Measurements from ENCODE around the gene ZRANB2.

Gene ZRANB2

DNA sequence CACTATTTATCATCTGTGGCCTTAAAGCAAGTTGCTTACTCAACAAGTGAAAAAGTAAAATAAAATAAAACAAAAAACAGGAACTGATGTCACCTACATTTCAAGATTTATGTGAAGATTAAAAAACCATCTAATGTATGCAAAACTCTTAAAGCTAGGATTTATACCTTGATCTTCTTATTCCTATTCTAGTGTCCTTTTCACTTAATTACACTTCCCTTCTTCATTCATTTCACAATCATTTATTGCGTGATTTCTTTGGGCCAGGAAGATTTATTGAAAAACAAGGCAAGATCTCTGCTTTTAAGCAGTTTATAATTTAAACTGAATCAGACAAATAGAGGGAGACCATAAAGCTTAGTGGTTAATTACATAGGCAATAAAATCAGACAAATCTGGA is 51.9 kb downstream of the ZRANB2 start:
- H3K27me3 ChIP-seq (ENCODE audit: insufficient read depth, low read length): no peaks in the 10 kb centered on the region
- no peak overlapping the region for H3K4me3 ChIP-seq (ENCODE audit: low read depth, low read length)
- no peak overlapping the region for H3K9ac ChIP-seq (ENCODE audit: low read length)
- no peak overlapping the region for H3K14ac ChIP-seq (ENCODE audit: low read length)
- no peak overlapping the region for H2BK12ac ChIP-seq (ENCODE audit: low read length)
- no peak overlapping the region for H3K18ac ChIP-seq (ENCODE audit: low read length)
- H4K12ac ChIP-seq (ENCODE audit: low read depth, low read length): no peak overlapping the region
- no peak overlapping the region for H2BK120ac ChIP-seq (ENCODE audit: insufficient read depth, low read length, poor library complexity)
- no peak overlapping the region for H3K23ac ChIP-seq (ENCODE audit: low read length)
- no peak overlapping the region for H3K4me2 ChIP-seq (ENCODE audit: low read length)
- DNase-seq: no peak
- H4K8ac ChIP-seq (ENCODE audit: low read depth, low read length): no peak overlapping the region
- no peaks in the 10 kb centered on the region for H3K9me3 ChIP-seq (ENCODE audit: insufficient read depth, low read depth, low read length)
- no peaks in the 10 kb centered on the region for H3K79me2 ChIP-seq (ENCODE audit: control insufficient read depth, insufficient read depth, low read length, poor library complexity)
- no CpG with 5 or more reads among the region's 1 CpG for WGBS (ENCODE audit: extremely low coverage, insufficient coverage, insufficient read length)
- no peak overlapping the region for H3K27ac ChIP-seq (ENCODE audit: low read depth, low read length)
- H2AFZ ChIP-seq (ENCODE audit: insufficient read depth, low read length, poor library complexity): no peak overlapping the region
- no peaks in the 10 kb centered on the region for H3K36me3 ChIP-seq (ENCODE audit: control insufficient read depth in 1 of 2, insufficient read depth in 2 of 2, low read length in 2 of 2)
- no peak overlapping the region for H2AK5ac ChIP-seq (ENCODE audit: low read length)
- no peak overlapping the region for H2BK5ac ChIP-seq (ENCODE audit: low read depth, low read length, poor library complexity)
- H3K4ac ChIP-seq (ENCODE audit: low read depth, low read length): no peak overlapping the region
- H4K91ac ChIP-seq (ENCODE audit: low read depth, low read length): no peak overlapping the region
- no peaks in the 10 kb centered on the region for H3K79me1 ChIP-seq (ENCODE audit: low read length)
- H3K4me1 ChIP-seq (ENCODE audit: control insufficient read depth in 1 of 2, insufficient read depth in 2 of 2, low read length in 2 of 2): no peaks in the 10 kb centered on the region

DNA sequence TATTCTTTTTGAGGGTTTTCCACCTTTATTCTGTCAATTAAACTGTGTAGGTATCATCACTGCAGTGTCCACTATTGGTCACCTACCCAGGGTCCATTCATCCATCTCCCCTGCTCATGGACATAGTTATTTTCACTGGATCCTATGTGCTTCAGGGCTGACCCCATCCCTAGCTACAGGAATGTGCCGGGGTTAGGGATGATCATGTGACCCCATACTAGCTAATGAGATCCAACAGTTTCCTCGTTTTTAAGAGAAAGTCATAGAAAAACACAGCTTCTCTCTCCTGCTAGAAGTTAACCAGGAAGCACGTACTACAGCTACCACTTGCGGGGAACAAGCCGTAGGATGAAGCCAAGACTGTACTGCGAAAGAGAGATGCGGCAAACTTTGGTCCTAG is 52.8 kb downstream of the ZRANB2 start:
- Histone ChIP-seq H3K4me2 (ENCODE audit: low read length) (no peak overlapping the region), H3K4me1 (ENCODE audit: control insufficient read depth in 1 of 2, insufficient read depth in 2 of 2, low read length in 2 of 2) (no peaks in the 10 kb centered on the region), H3K18ac (ENCODE audit: low read length) (no peak overlapping the region), H2BK120ac (ENCODE audit: insufficient read depth, low read length, poor library complexity) (no peak overlapping the region), H3K9ac (ENCODE audit: low read length) (no peak overlapping the region), H3K9me3 (ENCODE audit: insufficient read depth, low read depth, low read length) (no peaks in the 10 kb centered on the region), H3K27ac (ENCODE audit: low read depth, low read length) (no peak overlapping the region), H4K91ac (ENCODE audit: low read depth, low read length) (no peak overlapping the region), H3K79me2 (ENCODE audit: control insufficient read depth, insufficient read depth, low read length, poor library complexity) (no peaks in the 10 kb centered on the region), H4K12ac (ENCODE audit: low read depth, low read length) (no peak overlapping the region), H3K4me3 (ENCODE audit: low read depth, low read length) (no peak overlapping the region), H4K8ac (ENCODE audit: low read depth, low read length) (no peak overlapping the region), H3K4ac (ENCODE audit: low read depth, low read length) (no peak overlapping the region), H2AK5ac (ENCODE audit: low read length) (no peak overlapping the region), H3K14ac (ENCODE audit: low read length) (no peak overlapping the region), H2BK5ac (ENCODE audit: low read depth, low read length, poor library complexity) (no peak overlapping the region), H2BK12ac (ENCODE audit: low read length) (no peak overlapping the region), H3K27me3 (ENCODE audit: insufficient read depth, low read length) (no peaks in the 10 kb centered on the region), H3K23ac (ENCODE audit: low read length) (no peak overlapping the region), H2AFZ (ENCODE audit: insufficient read depth, low read length, poor library complexity) (no peak overlapping the region), H3K79me1 (ENCODE audit: low read length) (no peaks in the 10 kb centered on the region), H3K36me3 (ENCODE audit: control insufficient read depth in 1 of 2, insufficient read depth in 2 of 2, low read length in 2 of 2) (no peaks in the 10 kb centered on the region)
- WGBS (ENCODE audit: extremely low coverage, insufficient coverage, insufficient read length): no CpG with 5 or more reads among the region's 7 CpGs
- no peak for DNase-seq

DNA sequence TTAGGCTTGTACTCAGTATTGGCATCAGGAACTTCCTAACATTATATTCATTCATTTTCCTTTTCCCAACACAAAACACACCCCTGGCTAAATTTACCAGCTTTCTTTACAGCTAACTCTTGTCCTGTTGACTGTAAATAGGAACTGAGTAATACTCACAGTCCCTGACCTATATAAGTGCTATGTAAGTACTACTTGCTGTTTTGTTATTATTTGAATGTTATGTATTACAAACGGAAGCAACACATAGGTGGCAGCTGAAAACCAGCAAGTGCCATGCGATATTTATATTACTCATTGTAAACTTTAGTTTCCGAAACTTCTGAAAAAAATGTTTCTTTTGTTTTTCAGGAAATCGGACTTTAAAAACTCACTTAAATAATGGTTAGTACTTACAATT is 54.7 kb downstream of the ZRANB2 start:
- H2BK5ac ChIP-seq (ENCODE audit: low read depth, low read length, poor library complexity): no peak overlapping the region
- no peak overlapping the region for H2AK5ac ChIP-seq (ENCODE audit: low read length)
- no peak overlapping the region for H3K4me3 ChIP-seq (ENCODE audit: low read depth, low read length)
- no peak overlapping the region for H3K23ac ChIP-seq (ENCODE audit: low read length)
- no peaks in the 10 kb centered on the region for H3K36me3 ChIP-seq (ENCODE audit: control insufficient read depth in 1 of 2, insufficient read depth in 2 of 2, low read length in 2 of 2)
- no CpG with 5 or more reads among the region's 4 CpGs for WGBS (ENCODE audit: extremely low coverage, insufficient coverage, insufficient read length)
- H3K4ac ChIP-seq (ENCODE audit: low read depth, low read length): no peak overlapping the region
- no peak overlapping the region for H3K4me2 ChIP-seq (ENCODE audit: low read length)
- no peak overlapping the region for H3K14ac ChIP-seq (ENCODE audit: low read length)
- H4K91ac ChIP-seq (ENCODE audit: low read depth, low read length): no peak overlapping the region
- no peak overlapping the region for H3K18ac ChIP-seq (ENCODE audit: low read length)
- no peak for DNase-seq
- no peaks in the 10 kb centered on the region for H3K4me1 ChIP-seq (ENCODE audit: control insufficient read depth in 1 of 2, insufficient read depth in 2 of 2, low read length in 2 of 2)
- no peak overlapping the region for H3K27ac ChIP-seq (ENCODE audit: low read depth, low read length)
- no peaks in the 10 kb centered on the region for H3K9me3 ChIP-seq (ENCODE audit: insufficient read depth, low read depth, low read length)
- no peak overlapping the region for H2AFZ ChIP-seq (ENCODE audit: insufficient read depth, low read length, poor library complexity)
- no peak overlapping the region for H4K8ac ChIP-seq (ENCODE audit: low read depth, low read length)
- H3K9ac ChIP-seq (ENCODE audit: low read length): no peak overlapping the region
- no peaks in the 10 kb centered on the region for H3K27me3 ChIP-seq (ENCODE audit: insufficient read depth, low read length)
- H3K79me1 ChIP-seq (ENCODE audit: low read length): no peaks in the 10 kb centered on the region
- no peak overlapping the region for H4K12ac ChIP-seq (ENCODE audit: low read depth, low read length)
- H3K79me2 ChIP-seq (ENCODE audit: control insufficient read depth, insufficient read depth, low read length, poor library complexity): no peaks in the 10 kb centered on the region
- no peak overlapping the region for H2BK120ac ChIP-seq (ENCODE audit: insufficient read depth, low read length, poor library complexity)
- H2BK12ac ChIP-seq (ENCODE audit: low read length): no peak overlapping the region

DNA sequence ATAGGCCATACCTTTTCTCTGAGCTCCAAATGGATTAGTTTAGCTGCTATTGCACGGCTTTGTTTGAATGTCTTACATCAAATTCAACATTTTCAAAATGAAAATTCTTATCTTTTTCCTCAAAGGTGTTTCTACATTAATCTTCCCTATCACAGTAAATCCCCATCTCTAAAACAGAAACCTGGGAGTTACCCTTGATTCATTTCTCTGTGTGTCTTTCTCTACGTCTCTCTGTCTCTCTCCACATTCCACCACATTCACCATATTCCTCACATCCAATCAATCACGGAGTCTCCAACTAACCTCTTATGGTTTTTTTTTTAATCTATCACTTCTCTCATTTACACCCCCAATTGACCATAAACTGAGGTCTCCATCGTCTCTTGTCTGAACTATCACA is 57.3 kb downstream of the ZRANB2 start:
- H3K18ac ChIP-seq (ENCODE audit: low read length): no peak overlapping the region
- H3K4me2 ChIP-seq (ENCODE audit: low read length): no peak overlapping the region
- H3K4me3 ChIP-seq (ENCODE audit: low read depth, low read length): no peak overlapping the region
- H2BK12ac ChIP-seq (ENCODE audit: low read length): no peak overlapping the region
- H3K36me3 ChIP-seq (ENCODE audit: control insufficient read depth in 1 of 2, insufficient read depth in 2 of 2, low read length in 2 of 2): no peaks in the 10 kb centered on the region
- H2BK120ac ChIP-seq (ENCODE audit: insufficient read depth, low read length, poor library complexity): no peak overlapping the region
- no peak for DNase-seq
- H3K27me3 ChIP-seq (ENCODE audit: insufficient read depth, low read length): no peaks in the 10 kb centered on the region
- H3K79me1 ChIP-seq (ENCODE audit: low read length): no peaks in the 10 kb centered on the region
- no peaks in the 10 kb centered on the region for H3K4me1 ChIP-seq (ENCODE audit: control insufficient read depth in 1 of 2, insufficient read depth in 2 of 2, low read length in 2 of 2)
- H2AFZ ChIP-seq (ENCODE audit: insufficient read depth, low read length, poor library complexity): no peak overlapping the region
- no peak overlapping the region for H4K12ac ChIP-seq (ENCODE audit: low read depth, low read length)
- H3K9ac ChIP-seq (ENCODE audit: low read length): no peak overlapping the region
- H3K4ac ChIP-seq (ENCODE audit: low read depth, low read length): no peak overlapping the region
- H3K9me3 ChIP-seq (ENCODE audit: insufficient read depth, low read depth, low read length): no peaks in the 10 kb centered on the region
- H2BK5ac ChIP-seq (ENCODE audit: low read depth, low read length, poor library complexity): no peak overlapping the region
- 100% methylated on average over 1 of the region's 4 CpGs for WGBS (ENCODE audit: extremely low coverage, insufficient coverage, insufficient read length)
- H3K27ac ChIP-seq (ENCODE audit: low read depth, low read length): no peak overlapping the region
- no peak overlapping the region for H2AK5ac ChIP-seq (ENCODE audit: low read length)
- no peak overlapping the region for H3K23ac ChIP-seq (ENCODE audit: low read length)
- no peak overlapping the region for H4K91ac ChIP-seq (ENCODE audit: low read depth, low read length)
- no peaks in the 10 kb centered on the region for H3K79me2 ChIP-seq (ENCODE audit: control insufficient read depth, insufficient read depth, low read length, poor library complexity)
- H3K14ac ChIP-seq (ENCODE audit: low read length): no peak overlapping the region
- H4K8ac ChIP-seq (ENCODE audit: low read depth, low read length): no peak overlapping the region
